Upper lobe of right lung (tissue), 1 donor: ENCODE results near the gene IRAK3. TPM values are rescaled to one million over a fixed set of nuclear protein-coding genes. Genes with fewer than 3 reads are reported as not detected.
"Not testable (repeated sequence)": the region's sequence is repeated elsewhere in the genome, so short reads cannot be mapped to it uniquely, and the experiment has no call there.

Source experiments
- ATAC-seq: fragments of 200-7000 bp; cut with Tn5 transposase; one replicate; pipeline ENCODE4 v1.9.1; 2020; ENCODE audit warnings: mild to moderate bottlenecking, moderate library complexity
- DNase-seq: peaks from one replicate; pipeline ENCODE4 v3.0.0-alpha.2; 2020
- H3K27ac ChIP-seq: fragments of 200-600 bp; one replicate; pipeline ENCODE4 v1.8.0; 2022
- H3K27me3 ChIP-seq: fragments of 200-600 bp; one replicate; pipeline ENCODE4 v1.8.0; 2022; ENCODE audit warnings: mild to moderate bottlenecking
- H3K36me3 ChIP-seq: fragments of 200-600 bp; one replicate; pipeline ENCODE4 v1.8.0; 2022
- H3K4me1 ChIP-seq: fragments of 200-600 bp; one replicate; pipeline ENCODE4 v1.8.0; 2022
- H3K4me3 ChIP-seq: fragments of 200-600 bp; one replicate; pipeline ENCODE4 v1.8.0; 2022; ENCODE audit warnings: mild to moderate bottlenecking
- H3K9me3 ChIP-seq: fragments of 200-600 bp; one replicate; pipeline ENCODE4 v1.8.0; 2022
- intact Hi-C: fragments of 100-400 bp; cut with DNase I; formaldehyde crosslinking; loops from one replicate; pipeline ENCODE4 v1.11.0; 2022
- total RNA-seq: library from RNA; stranded (reverse); fragmentation: NEBNext Ultra II Directional; extraction: Animal tissue kit (Norgen Biotek cat#: 25700); gene quantifications from one replicate; pipeline ENCODE4 v1.2.1, GENCODE V29; 2021
- TF ChIP-seq, protein P1 (sequence below): fragments of 200-600 bp; IDR thresholded peaks from one replicate; pipeline ENCODE4 v1.8.0; 2022; ENCODE audit warnings: antibody characterized with exemption
- donor health status: DM: no; HTN: yes; CAD: no; lungs with severe emphysema.

Gene IRAK3
- total RNA-seq, 1 donor from 2014 or later: 44.6 TPM

DNA sequence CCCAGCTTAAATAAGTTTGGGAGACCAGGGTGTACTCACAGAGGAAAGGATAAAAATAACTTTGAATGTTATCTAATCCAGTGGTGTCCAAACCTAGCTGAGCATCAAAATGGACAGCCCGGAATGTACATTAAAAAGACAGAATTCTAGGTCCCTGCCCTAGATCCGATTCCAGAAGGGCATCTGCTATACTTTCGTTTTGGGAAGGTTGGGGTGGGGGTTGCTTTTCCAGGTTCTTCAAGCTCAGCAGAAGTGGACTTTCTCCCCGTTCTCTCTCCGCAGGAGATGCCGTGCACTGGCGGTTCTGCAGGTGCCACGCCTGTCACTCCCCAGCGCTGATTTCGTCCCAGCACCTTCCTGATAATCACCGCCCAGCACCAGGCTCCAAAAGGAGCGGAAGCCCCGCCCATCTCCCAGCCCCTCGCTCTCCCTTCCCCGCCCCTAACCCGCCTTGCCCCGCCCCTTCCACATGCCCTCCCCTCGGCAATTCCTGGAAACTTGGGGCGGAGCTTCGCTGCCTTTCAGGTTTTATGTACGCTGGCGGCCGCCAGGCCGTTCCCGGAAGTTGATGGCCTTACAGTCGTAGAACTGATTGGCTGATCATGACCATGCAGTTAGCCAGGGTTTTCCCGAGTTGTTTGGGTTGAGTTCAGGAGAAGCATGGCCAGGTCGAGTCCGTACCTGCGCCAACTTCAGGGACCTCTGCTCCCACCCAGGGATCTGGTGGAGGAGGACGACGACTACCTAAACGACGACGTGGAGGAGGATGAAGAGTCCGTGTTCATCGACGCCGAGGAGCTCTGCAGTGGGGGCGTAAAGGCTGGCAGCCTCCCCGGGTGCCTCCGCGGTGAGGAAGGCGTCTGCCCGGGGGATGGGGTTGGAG is 113.2 kb downstream of the IRAK3 start, which contains the start of gene HELB:
TSS of gene HELB (plus strand) at position 550 of the 883 bp plus-strand sequence. CDS start at position 661, 111 bp downstream.
- intact Hi-C loops: no loop called here
- Histone ChIP-seq H3K36me3 (peaks cover 10% of the 10 kb centered on the region), H3K27me3 (no peaks in the 10 kb centered on the region), H3K4me3 (peak within 1 kb of the TSS; percentile 69), H3K27ac (peak within 1 kb of the TSS; percentile 82), H3K4me1 (peaks cover 13% of the 10 kb centered on the region), H3K9me3 (no peaks in the 10 kb centered on the region)
- peak; percentile 100 for ATAC-seq
- DNase-seq: peak; percentile 99
- TF ChIP-seq, protein P1, sequence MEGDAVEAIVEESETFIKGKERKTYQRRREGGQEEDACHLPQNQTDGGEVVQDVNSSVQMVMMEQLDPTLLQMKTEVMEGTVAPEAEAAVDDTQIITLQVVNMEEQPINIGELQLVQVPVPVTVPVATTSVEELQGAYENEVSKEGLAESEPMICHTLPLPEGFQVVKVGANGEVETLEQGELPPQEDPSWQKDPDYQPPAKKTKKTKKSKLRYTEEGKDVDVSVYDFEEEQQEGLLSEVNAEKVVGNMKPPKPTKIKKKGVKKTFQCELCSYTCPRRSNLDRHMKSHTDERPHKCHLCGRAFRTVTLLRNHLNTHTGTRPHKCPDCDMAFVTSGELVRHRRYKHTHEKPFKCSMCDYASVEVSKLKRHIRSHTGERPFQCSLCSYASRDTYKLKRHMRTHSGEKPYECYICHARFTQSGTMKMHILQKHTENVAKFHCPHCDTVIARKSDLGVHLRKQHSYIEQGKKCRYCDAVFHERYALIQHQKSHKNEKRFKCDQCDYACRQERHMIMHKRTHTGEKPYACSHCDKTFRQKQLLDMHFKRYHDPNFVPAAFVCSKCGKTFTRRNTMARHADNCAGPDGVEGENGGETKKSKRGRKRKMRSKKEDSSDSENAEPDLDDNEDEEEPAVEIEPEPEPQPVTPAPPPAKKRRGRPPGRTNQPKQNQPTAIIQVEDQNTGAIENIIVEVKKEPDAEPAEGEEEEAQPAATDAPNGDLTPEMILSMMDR: no peak

DNA sequence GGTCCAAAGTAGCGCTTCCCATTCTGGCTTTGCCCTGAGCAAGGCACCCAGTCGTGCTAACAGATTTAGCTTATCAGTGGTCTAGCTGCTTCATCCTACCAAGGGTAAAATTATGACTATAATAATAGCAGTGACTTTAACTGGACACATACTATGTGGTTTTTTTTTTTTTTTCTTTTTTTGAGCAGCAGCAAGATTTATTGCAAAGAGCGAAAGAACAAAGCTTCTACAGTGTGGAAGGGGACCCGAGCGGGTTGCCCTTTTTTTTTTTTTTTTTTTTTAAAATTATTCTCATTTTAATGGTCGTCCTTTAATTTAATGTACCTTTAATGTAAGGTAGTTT is 113.8 kb downstream of the IRAK3 start:
- DNase-seq: no peak
- TF ChIP-seq, protein P1: no peak
- intact Hi-C loops: no loop called here
- H3K4me1 ChIP-seq: peaks cover 13% of the 10 kb centered on the region
- no peaks in the 10 kb centered on the region for H3K27me3 ChIP-seq
- H3K9me3 ChIP-seq: no peaks in the 10 kb centered on the region
- peaks cover 10% of the 10 kb centered on the region for H3K36me3 ChIP-seq
- peak overlapping the region; percentile 69 for H3K4me3 ChIP-seq
- peak overlapping the region; percentile 82 for H3K27ac ChIP-seq
- ATAC-seq: no peak

DNA sequence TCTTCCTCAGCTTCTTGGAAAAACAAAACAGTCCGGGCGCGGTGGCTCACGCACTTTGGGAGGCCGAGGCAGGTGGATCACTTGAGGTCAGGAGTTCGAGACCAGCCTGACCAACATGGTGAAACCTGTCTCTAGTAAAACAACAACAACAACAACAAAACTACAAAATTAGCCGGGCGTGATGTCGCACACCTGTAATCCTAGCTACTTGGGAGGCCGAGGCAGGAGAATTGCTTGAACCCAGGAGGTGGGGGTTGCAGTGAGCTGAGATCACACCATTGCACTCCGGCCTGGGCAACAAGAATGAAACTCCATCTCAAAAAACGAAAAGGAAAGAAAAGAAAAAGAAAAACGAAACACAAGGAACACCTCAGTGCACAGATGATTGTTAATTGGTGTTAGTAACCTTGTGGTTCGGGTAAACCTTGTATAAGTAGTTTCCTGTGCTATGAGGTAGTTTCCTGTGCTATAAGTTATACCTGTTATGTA is 114.3 kb downstream of the IRAK3 start:
- ATAC-seq, DNase-seq, H3K27me3 ChIP-seq, H3K27ac ChIP-seq, intact Hi-C loops, H3K9me3 ChIP-seq: not testable (repeated sequence)
- Histone ChIP-seq H3K4me1 (peaks cover 13% of the 10 kb centered on the region), H3K4me3 (peak overlapping the region; percentile 69), H3K36me3 (peaks cover 10% of the 10 kb centered on the region)

Other genes with a start within 250 kb of the IRAK3 start
- gene LLPH, start 58.5 kb upstream of the IRAK3 start, total RNA-seq: 17.1 TPM
- 154 TPM for gene TMBIM4, start 19.2 kb upstream of the IRAK3 start, total RNA-seq
- gene HELB, start 113.3 kb downstream of the IRAK3 start, total RNA-seq: 6.9 TPM